Natural killer cell treated with Interleukin-12 subunit alpha and Interleukin-12 subunit beta and Interleukin-15 and Interleukin-18, amount 100 ng/mL, for 72 hours (primary cell): Measurements from ENCODE around the gene FAM120B. TPM values are rescaled to one million over a fixed set of nuclear protein-coding genes. Genes with fewer than 3 reads are reported as not detected.
A peak's percentile ranks its signal among the peaks of the same experiment; 100 is the strongest.

Source experiments
- ATAC-seq, 2 donors: fragments of 150-1000 bp; cut with Tn5 transposase in 1 of 2; sonication (Bioruptor Pico), chemical (Tn5 transposase) in 1 of 2; 2 replicates each; pipeline ENCODE4 v1.10.0; 2021
- DNase-seq: peaks from one replicate; pipeline ENCODE4 v3.0.0; 2022; ENCODE audit warnings: low spot score
- H3K27ac Mint-ChIP-seq, 2 donors: 1 replicate in 1 of 2; 2 replicates in 1 of 2; pipeline ENCODE4 v1.8.0; 2022; ENCODE audit warnings: mixed read lengths in 2 of 2, mild to moderate bottlenecking in 1 of 2, moderate library complexity in 1 of 2
- H3K27me3 Mint-ChIP-seq, 2 donors: 1 replicate in 1 of 2; 2 replicates in 1 of 2; pipeline ENCODE4 v1.8.0; 2022; ENCODE audit warnings: mixed read lengths in 2 of 2
- H3K36me3 Mint-ChIP-seq: one replicate; pipeline ENCODE4 v1.8.0; 2022; ENCODE audit warnings: mixed read lengths
- H3K4me1 Mint-ChIP-seq, 2 donors: 1 replicate in 1 of 2; 2 replicates in 1 of 2; pipeline ENCODE4 v1.8.0; 2022; ENCODE audit warnings: low read depth in 2 of 2, mixed read lengths in 2 of 2, mild to moderate bottlenecking in 1 of 2
- H3K4me3 Mint-ChIP-seq: one replicate; pipeline ENCODE4 v1.8.0; 2022; ENCODE audit warnings: mixed read lengths
- H3K9me3 Mint-ChIP-seq: 2 replicates; pipeline ENCODE4 v1.8.0; 2022; ENCODE audit warnings: mixed read lengths
- total RNA-seq, 2 donors: library from RNA; stranded (reverse); gene quantifications; one replicate each; pipeline ENCODE4 v1.2.3, GENCODE V29; 2022

Gene FAM120B
- total RNA-seq, 2 donors from 2014 or later = 19.9 to 28.0 TPM

GRCh38 chr6:170268216-170269129 is 38.1 kb upstream of the FAM120B start:
- peaks cover 52 to 59% of the 10 kb centered on the region in 2 donors for H3K27me3 Mint-ChIP-seq

GRCh38 chr6:170269151-170269845 is 37.3 kb upstream of the FAM120B start:
- peaks cover 21 to 22% of the 10 kb centered on the region in 2 donors for H3K4me1 Mint-ChIP-seq
- H3K27me3 Mint-ChIP-seq = peaks cover 53 to 59% of the 10 kb centered on the region in 2 donors
- no peaks in the 10 kb centered on the region for H3K36me3 Mint-ChIP-seq
- DNase-seq (no peak), ATAC-seq (no peak)
- H3K27ac Mint-ChIP-seq = no peak overlapping the region
- H3K4me3 Mint-ChIP-seq = no peak overlapping the region
- no peaks in the 10 kb centered on the region for H3K9me3 Mint-ChIP-seq

More at GRCh38 chr6:170268216-170269129, 38.1 kb upstream of the FAM120B start:
- H3K4me1 Mint-ChIP-seq = peaks cover 16 to 18% of the 10 kb centered on the region in 2 donors
- H3K9me3 Mint-ChIP-seq = no peaks in the 10 kb centered on the region
- no peak for DNase-seq
- no peak for ATAC-seq
- H3K27ac Mint-ChIP-seq = peak overlapping the region in 1 of 2 donors; percentile 54
- H3K4me3 Mint-ChIP-seq = peak overlapping the region; percentile 4
- H3K36me3 Mint-ChIP-seq = no peaks in the 10 kb centered on the region

DNA sequence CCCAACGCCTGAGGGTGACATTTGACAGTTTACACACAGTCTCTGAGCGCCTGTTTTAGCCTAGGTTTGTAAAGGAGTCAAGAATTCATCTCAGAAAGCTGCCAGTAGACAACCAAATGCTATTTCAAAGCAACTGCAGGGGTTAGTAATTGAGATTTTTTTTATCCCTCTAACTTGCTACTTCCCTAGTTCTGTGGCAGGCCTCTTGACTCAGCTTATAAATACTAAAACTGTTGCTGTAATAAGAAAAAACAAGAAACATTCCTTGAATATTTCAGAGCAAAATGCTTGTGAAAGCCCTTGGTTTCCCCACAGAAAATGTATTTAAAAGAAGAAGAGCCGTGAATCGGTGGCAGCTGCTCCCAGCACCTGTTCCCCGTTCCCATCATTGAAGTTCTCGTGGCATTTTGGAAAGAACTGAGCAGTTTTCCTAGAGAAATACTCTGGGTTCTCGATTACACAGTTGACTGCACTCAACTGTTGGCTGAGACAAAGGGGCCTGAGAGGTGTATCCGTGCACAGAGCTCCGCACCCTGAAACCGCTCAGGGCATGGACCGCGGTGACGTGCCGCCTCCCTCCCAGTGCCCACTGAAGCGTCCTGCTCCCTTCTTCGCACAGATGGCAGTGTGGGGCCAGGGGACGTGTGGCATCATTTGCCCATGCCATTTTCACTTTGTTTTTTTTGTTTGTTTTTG is 36.6 kb upstream of the FAM120B start:
- ATAC-seq (no peak), DNase-seq (no peak)
- no peaks in the 10 kb centered on the region for H3K9me3 Mint-ChIP-seq
- H3K4me1 Mint-ChIP-seq = peaks cover 21 to 22% of the 10 kb centered on the region in 2 donors
- H3K4me3 Mint-ChIP-seq = no peak overlapping the region
- H3K36me3 Mint-ChIP-seq = no peaks in the 10 kb centered on the region
- H3K27me3 Mint-ChIP-seq = peaks cover 53 to 59% of the 10 kb centered on the region in 2 donors
- no peak overlapping the region for H3K27ac Mint-ChIP-seq

DNA sequence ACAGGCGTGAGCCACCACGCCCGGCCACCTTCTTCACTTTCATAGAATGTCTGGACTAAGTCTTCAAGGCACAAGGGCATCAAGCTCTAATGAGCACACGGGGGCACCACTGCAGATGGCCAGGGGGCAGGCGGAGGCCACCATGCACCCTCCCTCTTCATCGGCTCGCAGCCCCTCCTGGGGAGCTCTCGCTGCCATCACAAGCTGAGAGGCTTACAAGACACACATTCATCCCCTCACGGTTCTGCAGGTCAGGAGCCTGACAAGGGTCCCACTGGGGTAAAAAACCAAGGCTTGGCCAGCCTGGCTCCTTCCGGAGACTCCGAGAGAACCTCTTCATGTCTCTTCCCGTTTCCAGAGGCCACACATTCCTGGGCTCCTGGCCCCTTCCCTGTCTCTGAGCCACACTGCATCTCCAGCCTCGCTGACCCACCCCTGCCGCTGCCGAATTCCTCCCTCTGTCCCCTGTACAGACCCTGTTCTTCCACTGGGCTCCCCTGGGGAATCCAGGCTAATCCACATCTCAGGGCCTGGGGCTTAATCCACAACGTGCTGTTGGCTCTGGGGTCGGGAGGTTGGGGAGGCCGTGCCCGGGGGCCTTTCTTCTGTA is 35.5 kb upstream of the FAM120B start:
- H3K36me3 Mint-ChIP-seq = no peaks in the 10 kb centered on the region
- ATAC-seq (peak in 1 of 2 donors; percentile 13), DNase-seq (no peak)
- H3K27ac Mint-ChIP-seq = peak overlapping the region in 1 of 2 donors; percentile 76
- H3K4me1 Mint-ChIP-seq = peaks cover 21 to 22% of the 10 kb centered on the region in 2 donors
- peak overlapping the region; percentile 62 for H3K4me3 Mint-ChIP-seq
- no peaks in the 10 kb centered on the region for H3K9me3 Mint-ChIP-seq
- H3K27me3 Mint-ChIP-seq = peaks cover 52 to 57% of the 10 kb centered on the region in 2 donors

DNA sequence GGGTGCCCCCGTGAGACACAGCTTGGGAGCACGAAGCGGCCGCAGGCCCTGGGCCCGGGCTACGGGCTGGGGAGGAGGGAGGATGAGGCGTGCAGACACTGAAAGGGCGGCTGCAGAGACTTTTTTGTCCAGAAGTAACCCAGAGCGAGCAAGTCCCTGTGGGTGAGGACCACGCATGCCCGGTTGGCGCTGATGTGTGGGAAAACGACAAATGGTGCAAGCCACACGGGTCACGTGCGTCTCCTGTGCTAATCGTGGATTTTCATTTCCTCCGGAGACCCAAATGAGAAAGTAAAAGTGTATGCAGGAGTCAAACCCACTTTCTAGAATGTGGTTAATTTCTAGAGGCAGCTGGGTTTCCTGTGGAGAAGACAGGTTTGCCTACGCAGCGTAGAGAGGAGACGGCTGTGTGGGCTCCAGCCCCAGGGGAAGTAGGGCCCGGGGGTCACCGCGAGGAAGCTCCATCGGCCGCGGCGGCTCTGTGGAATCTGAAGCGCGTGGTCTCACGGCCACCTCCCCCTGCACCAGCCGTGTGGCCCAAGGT is 34.7 kb upstream of the FAM120B start:
- Mint-ChIP-seq H3K27me3 (peaks cover 48 to 52% of the 10 kb centered on the region in 2 donors), H3K4me1 (peaks cover 21 to 22% of the 10 kb centered on the region in 2 donors), H3K4me3 (peak overlapping the region; percentile 62), H3K9me3 (no peaks in the 10 kb centered on the region), H3K27ac (peak overlapping the region in 1 of 2 donors; percentile 76), H3K36me3 (no peaks in the 10 kb centered on the region)
- DNase-seq = peak; percentile 83
- ATAC-seq = peak; percentile 87 to 89

DNA sequence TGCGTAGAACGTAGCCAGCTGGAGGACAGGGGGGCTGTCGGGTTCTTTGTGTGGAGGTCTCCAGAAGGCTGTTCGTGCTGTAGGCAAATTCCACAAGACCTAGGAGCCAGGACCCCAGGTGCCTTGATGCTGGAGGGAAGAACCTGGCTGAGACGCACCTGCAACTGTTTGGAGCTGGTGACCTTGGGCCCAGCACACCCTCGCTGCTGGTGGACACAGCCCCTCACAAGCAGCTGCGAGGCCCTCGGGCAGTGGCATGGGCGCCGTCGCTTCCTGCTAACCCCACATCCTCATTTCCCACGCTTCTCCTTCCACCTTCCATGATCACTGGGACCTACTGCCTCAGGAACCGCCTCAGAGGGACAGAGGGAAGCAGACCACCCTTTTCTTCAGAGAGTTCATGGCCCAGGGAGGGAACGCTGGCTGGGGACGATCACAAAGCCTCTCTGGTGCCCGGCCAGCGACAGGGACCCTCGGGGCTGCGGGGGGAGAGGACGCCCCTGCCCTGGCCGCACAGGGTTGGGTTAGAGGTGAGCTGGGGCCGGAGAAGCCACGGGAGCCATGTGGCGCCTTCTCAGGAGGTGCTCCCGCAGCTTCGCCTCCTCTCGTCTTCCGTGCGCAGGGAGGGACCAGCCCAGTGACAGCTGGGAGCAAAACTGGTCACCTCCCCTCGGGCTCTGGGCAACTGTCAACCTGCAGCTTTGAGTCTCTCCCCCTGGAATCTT is 34.1 kb upstream of the FAM120B start:
- H3K27ac Mint-ChIP-seq = peak overlapping the region in 1 of 2 donors; percentile 76
- no peaks in the 10 kb centered on the region for H3K36me3 Mint-ChIP-seq
- peak overlapping the region; percentile 62 for H3K4me3 Mint-ChIP-seq
- H3K9me3 Mint-ChIP-seq = no peaks in the 10 kb centered on the region
- no peak for ATAC-seq
- no peak for DNase-seq
- H3K27me3 Mint-ChIP-seq = peaks cover 51 to 56% of the 10 kb centered on the region in 2 donors
- peaks cover 21 to 25% of the 10 kb centered on the region in 2 donors for H3K4me1 Mint-ChIP-seq

DNA sequence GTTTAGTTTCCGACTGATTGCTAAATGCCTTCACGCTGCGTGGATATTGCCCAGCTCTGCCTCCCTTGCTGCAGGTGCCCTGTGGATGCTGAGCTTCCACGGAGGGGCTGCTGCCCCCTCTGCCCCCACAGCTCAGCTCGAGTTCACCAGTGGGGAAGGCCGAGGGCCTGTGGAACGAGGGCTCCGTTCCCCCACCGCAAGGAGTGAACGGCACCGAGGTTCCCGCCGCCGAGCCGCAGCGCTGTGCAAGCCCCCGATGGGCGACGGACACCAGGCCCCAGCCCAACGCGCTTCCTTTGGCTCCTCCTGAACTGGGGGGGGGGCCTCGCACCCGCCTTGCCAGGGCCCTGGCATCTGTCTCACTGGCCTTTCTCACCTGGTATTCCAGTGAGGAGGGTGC is 33.4 kb upstream of the FAM120B start:
- ATAC-seq (no peak), DNase-seq (no peak)
- Mint-ChIP-seq H3K27ac (peak overlapping the region in 1 of 2 donors; percentile 21), H3K4me3 (no peak overlapping the region), H3K27me3 (peaks cover 45 to 56% of the 10 kb centered on the region in 2 donors), H3K9me3 (no peaks in the 10 kb centered on the region), H3K36me3 (no peaks in the 10 kb centered on the region), H3K4me1 (peaks cover 21 to 25% of the 10 kb centered on the region in 2 donors)

DNA sequence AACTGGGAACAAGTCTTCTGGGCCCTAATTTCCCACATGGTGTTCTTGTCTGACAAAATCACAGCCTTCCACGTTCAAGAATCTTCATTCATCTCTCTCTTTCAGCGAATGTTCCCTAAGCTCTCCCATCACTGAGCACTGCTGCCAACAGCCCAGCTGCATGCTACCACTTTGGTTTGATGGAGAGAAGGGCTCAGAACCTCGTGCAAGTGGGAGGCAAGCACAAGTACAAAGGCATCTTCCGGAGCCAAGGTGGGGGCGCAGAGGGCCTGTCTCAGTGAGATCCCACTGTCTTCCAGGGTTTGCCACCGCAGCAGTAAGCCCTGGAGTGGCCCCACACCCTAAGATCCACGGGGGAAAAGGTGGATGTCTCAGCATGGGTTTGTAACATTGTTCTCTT is 32.9 kb upstream of the FAM120B start:
- ATAC-seq (no peak), DNase-seq (no peak)
- Mint-ChIP-seq H3K36me3 (no peaks in the 10 kb centered on the region), H3K4me1 (peaks cover 21 to 29% of the 10 kb centered on the region in 2 donors), H3K27me3 (peaks cover 46 to 60% of the 10 kb centered on the region in 2 donors), H3K4me3 (peak overlapping the region; percentile 13), H3K9me3 (no peaks in the 10 kb centered on the region), H3K27ac (peak overlapping the region; percentile 21 to 71)

DNA sequence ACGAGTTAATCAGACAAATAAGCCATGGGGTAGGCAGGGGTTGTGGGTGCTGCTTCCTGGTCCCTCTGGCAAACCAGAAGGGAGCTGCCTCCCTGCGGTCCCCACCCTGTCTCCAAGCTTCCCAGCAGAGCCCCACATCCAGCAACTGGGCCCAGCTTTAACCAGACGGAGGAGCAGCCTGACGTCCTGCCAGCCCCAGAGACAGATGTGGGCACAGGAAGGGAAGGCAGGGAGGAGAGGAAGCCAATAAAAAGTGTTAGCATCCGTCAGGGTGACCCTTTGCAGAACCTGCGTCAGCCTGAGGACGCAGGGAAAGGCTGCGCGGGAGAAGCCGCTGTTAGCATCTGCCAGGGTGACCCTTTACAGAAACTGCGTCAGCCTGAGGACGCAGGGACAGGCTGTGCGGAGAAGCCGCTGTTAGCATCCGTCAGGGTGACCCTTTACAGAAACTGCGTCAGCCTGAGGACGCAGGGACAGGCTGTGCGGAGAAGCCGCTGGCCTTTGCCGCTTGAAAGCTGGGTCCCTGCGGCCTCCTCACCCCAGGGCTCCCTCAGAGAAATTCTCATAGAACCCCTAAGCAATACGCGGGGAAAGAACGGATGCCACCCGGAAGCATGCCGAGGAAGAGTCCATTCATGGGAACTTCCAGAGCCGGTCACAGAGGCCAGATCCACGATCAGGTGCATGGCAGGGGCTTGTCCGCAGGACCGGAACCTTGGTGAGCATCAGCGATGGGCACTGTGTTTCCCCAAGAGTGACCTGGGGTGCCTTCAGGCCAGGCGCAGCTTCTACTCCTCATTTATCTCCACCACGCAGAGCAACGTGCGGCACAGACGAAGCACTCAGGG is 31.6 kb upstream of the FAM120B start:
- DNase-seq (peak; percentile 55), ATAC-seq (no peak)
- Mint-ChIP-seq H3K9me3 (no peaks in the 10 kb centered on the region), H3K36me3 (no peaks in the 10 kb centered on the region), H3K27ac (peak overlapping the region in 1 of 2 donors; percentile 21), H3K27me3 (peaks cover 49 to 64% of the 10 kb centered on the region in 2 donors), H3K4me1 (peaks cover 30 to 39% of the 10 kb centered on the region in 2 donors), H3K4me3 (no peak overlapping the region)

DNA sequence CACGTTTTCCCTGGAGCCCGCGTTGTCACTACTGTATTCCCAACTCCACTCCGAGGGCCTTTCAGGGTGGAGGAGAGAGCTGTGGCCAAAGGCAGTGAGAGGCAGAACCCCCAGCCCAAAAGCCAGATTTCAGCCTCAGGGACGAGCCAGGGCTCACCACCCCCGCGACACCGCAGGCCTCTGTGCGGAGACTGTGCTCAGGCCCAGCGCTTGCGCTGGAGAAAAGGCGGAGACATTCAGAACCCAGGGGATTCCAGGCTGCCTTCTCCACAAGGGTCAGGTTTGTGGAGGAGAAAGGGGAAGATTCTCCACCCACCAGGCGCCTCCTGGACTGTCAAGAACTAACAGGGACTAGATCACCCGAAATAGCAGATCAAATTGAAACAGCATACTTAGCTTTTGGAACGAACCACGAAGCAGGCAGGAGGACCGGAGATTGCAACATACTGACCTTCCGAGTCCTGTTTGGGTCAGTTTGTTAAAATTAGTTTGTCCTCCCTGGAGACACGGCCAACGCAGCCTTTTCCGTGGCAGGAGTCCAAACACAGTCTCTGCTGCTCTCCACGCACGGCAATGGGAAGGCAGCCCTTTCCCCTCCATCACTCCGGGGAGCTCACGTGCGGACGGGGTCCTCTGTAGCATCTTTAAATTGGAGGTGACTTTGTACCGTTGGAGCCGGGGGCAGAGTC is 30.0 kb upstream of the FAM120B start:
- Mint-ChIP-seq H3K27ac (peak overlapping the region in 1 of 2 donors; percentile 33), H3K27me3 (peaks cover 45 to 68% of the 10 kb centered on the region in 2 donors), H3K36me3 (no peaks in the 10 kb centered on the region), H3K4me1 (peaks cover 26 to 38% of the 10 kb centered on the region in 2 donors), H3K4me3 (no peak overlapping the region), H3K9me3 (no peaks in the 10 kb centered on the region)
- ATAC-seq (no peak), DNase-seq (peak; percentile 60)
